ENCODE measurements around the gene SOX1.

- TF ChIP-seq ZNF384 (IDR thresholded peaks at IDR 0.05): no peak
- no peak for TF ChIP-seq NFRKB (IDR thresholded peaks at IDR 0.05)
- TF ChIP-seq HDGF (IDR thresholded peaks at IDR 0.05; ENCODE audit: borderline replicate concordance): no peak
- no peak for TF ChIP-seq FOXK2 (IDR thresholded peaks at IDR 0.05)
- no peak for TF ChIP-seq SP1 (IDR thresholded peaks at IDR 0.05)
Measured at GRCh38 chr13:112061367-112062061, 5.4 kb upstream of the SOX1 start.

Measured in HEK293T (cell line).